AG09319 (cell line): ENCODE results near the gene PKN3.
"Not testable (repeated sequence)": the region's sequence is repeated elsewhere in the genome, so short reads cannot be mapped to it uniquely, and the experiment has no call there.

ENCODE experiments used
- DNase-seq: peaks from one replicate; pipeline ENCODE4 v3.0.0-alpha.2; 2010; ENCODE audit warnings: low read depth; ENCODE audit errors: extremely low read depth
- CTCF ChIP-seq: IDR thresholded peaks from 2 replicates; pipeline ENCODE4 v1.5.1; 2011; ENCODE audit warnings: low read depth, mild to moderate bottlenecking, inconsistent platforms, low read length, moderate library complexity

PKN3 gene

GRCh38 chr9:128702445-128702948 lies at the start of gene PKN3:
PKN3 (plus strand) TSS chr9:128702503; CDS start chr9:128702916, 413 bp downstream.
- DNase-seq: no peak
- TF ChIP-seq CTCF: peak; percentile 75

- TF ChIP-seq CTCF: no peak
- DNase-seq: no peak
Observed at GRCh38 chr9:128653908-128654307, 48.4 kb upstream of the PKN3 start.

- DNase-seq: no peak
- no peak for TF ChIP-seq CTCF
Observed at GRCh38 chr9:128654481-128654880, 47.8 kb upstream of the PKN3 start.

- no peak for TF ChIP-seq CTCF
- peak; percentile 74 for DNase-seq
Observed at GRCh38 chr9:128656416-128657343, 45.6 kb upstream of the PKN3 start, which contains the start of gene DYNC2I2. DYNC2I2 (minus strand) TSS chr9:128656847; CDS start chr9:128656726, 121 bp downstream.

GRCh38 chr9:128657344-128657704 lies 45.0 kb upstream of the PKN3 start:
- TF ChIP-seq CTCF: no peak
- no peak for DNase-seq

GRCh38 chr9:128657796-128658195 lies 44.5 kb upstream of the PKN3 start:
- TF ChIP-seq CTCF: no peak
- no peak for DNase-seq

GRCh38 chr9:128666481-128666941 lies 35.8 kb upstream of the PKN3 start:
- DNase-seq: not testable (repeated sequence)
